Calu3 (cell line): Measurements from ENCODE around the gene TM7SF3. TPM values are rescaled to one million over a fixed set of nuclear protein-coding genes. Genes with fewer than 3 reads are reported as not detected.

Experiments used
- BruUV-seq: library from RNA; stranded (reverse); fragments of 400-500 nt; replicated peaks from 2 replicates; lab custom pipeline; 2021; lab: Mats Ljungman, UMichigan
- CTCF ChIA-PET: fragments of 300-600 bp; sonication (Branson Sonifier 250); formaldehyde crosslinking; loops from one replicate; lab custom pipeline; 2022; ENCODE audit warnings: antibody characterized with exemption; lab: Charles Lee
- DNase-seq: peaks from one replicate; pipeline ENCODE4 v3.0.0; 2022
- H3K27ac Mint-ChIP-seq: one replicate; pipeline ENCODE4 v1.8.0; 2022; ENCODE audit warnings: mixed read lengths; ENCODE audit not compliant: unreplicated experiment
- H3K27me3 Mint-ChIP-seq: one replicate; pipeline ENCODE4 v1.8.0; 2022; ENCODE audit warnings: mixed read lengths; ENCODE audit not compliant: unreplicated experiment
- H3K36me3 Mint-ChIP-seq: one replicate; pipeline ENCODE4 v1.8.0; 2022; ENCODE audit warnings: mild to moderate bottlenecking, moderate library complexity, mixed read lengths; ENCODE audit not compliant: insufficient read depth, unreplicated experiment
- H3K4me1 Mint-ChIP-seq: one replicate; pipeline ENCODE4 v1.8.0; 2022; ENCODE audit warnings: mild to moderate bottlenecking, low read depth, mixed read lengths; ENCODE audit not compliant: unreplicated experiment
- H3K4me3 Mint-ChIP-seq: one replicate; pipeline ENCODE4 v1.8.0; 2022; ENCODE audit warnings: mild to moderate bottlenecking, low read depth, moderate library complexity, mixed read lengths; ENCODE audit not compliant: unreplicated experiment
- H3K9me3 Mint-ChIP-seq: one replicate; pipeline ENCODE4 v1.8.0; 2022; ENCODE audit warnings: low read depth, mixed read lengths; ENCODE audit not compliant: unreplicated experiment
- CTCF ChIP-seq: fragments of 200-600 bp; IDR thresholded peaks from one replicate; pipeline ENCODE4 v1.8.0; 2022; ENCODE audit warnings: antibody characterized with exemption; ENCODE audit not compliant: unreplicated experiment
- intact Hi-C: fragments of 100-400 bp; cut with micrococcal nuclease; formaldehyde crosslinking; loops from one replicate; pipeline ENCODE4 v1.10.0; 2022; ENCODE audit not compliant: unreplicated experiment
- total RNA-seq: library from RNA; stranded (reverse); gene quantifications from 2 replicates; pipeline ENCODE4 v1.2.3, GENCODE V29; 2022

TM7SF3 gene
- total RNA-seq, 1 experiment from 2014 or later = 70.0 TPM

- TF ChIP-seq CTCF = no peak
- Mint-ChIP-seq H3K27me3 (no peaks in the 10 kb centered on the region), H3K4me1 (no peaks in the 10 kb centered on the region), H3K4me3 (no peak overlapping the region), H3K27ac (no peak overlapping the region), H3K9me3 (no peaks in the 10 kb centered on the region), H3K36me3 (peaks cover 10% of the 10 kb centered on the region)
- intact Hi-C loops = no loop called here
- CTCF ChIA-PET = no interaction called here
- no peak for DNase-seq
- no TSS peak for BruUV-seq
These were observed 42.2 kb downstream of the TM7SF3 start for GRCh38 chr12:26971963-26972362.

DNA sequence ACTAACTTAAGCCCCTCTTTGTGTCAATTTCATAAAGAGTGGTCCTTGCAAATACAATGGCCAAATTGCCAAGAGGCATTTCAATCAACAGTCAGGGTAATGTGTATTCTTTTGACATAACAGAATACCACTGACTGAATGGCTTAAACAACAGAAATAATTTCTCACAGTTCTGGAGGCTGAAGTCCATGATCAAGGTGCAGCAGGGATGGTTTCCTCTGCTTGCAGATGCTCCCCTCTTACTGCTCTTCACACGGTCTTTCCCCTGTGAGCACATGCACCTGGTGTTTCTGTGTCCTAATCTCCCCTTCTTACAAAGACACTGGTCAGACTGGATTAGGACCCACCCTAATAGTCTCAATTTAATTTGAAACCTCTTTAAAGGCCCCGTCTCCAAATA, 44.0 kb downstream of the TM7SF3 start:
- CTCF ChIA-PET = no interaction called here
- no TSS peak for BruUV-seq
- no peak for TF ChIP-seq CTCF
- peaks cover 10% of the 10 kb centered on the region for H3K36me3 Mint-ChIP-seq
- H3K27ac Mint-ChIP-seq = no peak overlapping the region
- intact Hi-C loops = no loop called here
- no peaks in the 10 kb centered on the region for H3K27me3 Mint-ChIP-seq
- no peaks in the 10 kb centered on the region for H3K9me3 Mint-ChIP-seq
- no peaks in the 10 kb centered on the region for H3K4me1 Mint-ChIP-seq
- no peak overlapping the region for H3K4me3 Mint-ChIP-seq
- DNase-seq = no peak

GRCh38 chr12:26966842-26967241, 47.3 kb downstream of the TM7SF3 start:
- intact Hi-C loops = no loop called here
- no peak overlapping the region for H3K27ac Mint-ChIP-seq
- no peak for TF ChIP-seq CTCF
- no peaks in the 10 kb centered on the region for H3K4me1 Mint-ChIP-seq
- BruUV-seq = no TSS peak
- H3K9me3 Mint-ChIP-seq = no peaks in the 10 kb centered on the region
- CTCF ChIA-PET = interaction anchor here (1.1 kb wide), 1 partner anchor 9 kb away, joined by 3 read pairs; no protein-coding TSS in a partner anchor
- peaks cover 18% of the 10 kb centered on the region for H3K36me3 Mint-ChIP-seq
- H3K27me3 Mint-ChIP-seq = no peaks in the 10 kb centered on the region
- DNase-seq = no peak
- no peak overlapping the region for H3K4me3 Mint-ChIP-seq

- Mint-ChIP-seq H3K4me1 (no peaks in the 10 kb centered on the region), H3K27me3 (no peaks in the 10 kb centered on the region), H3K36me3 (peaks cover 18% of the 10 kb centered on the region), H3K27ac (no peak overlapping the region), H3K4me3 (no peak overlapping the region), H3K9me3 (no peaks in the 10 kb centered on the region)
- BruUV-seq = no TSS peak
- CTCF ChIA-PET = no interaction called here
- DNase-seq = no peak
- intact Hi-C loops = no loop called here
- no peak for TF ChIP-seq CTCF
These were observed 50.8 kb downstream of the TM7SF3 start for GRCh38 chr12:26963413-26963812.
